ENCODE data around the gene LINGO4.

LINGO4 gene

DNA sequence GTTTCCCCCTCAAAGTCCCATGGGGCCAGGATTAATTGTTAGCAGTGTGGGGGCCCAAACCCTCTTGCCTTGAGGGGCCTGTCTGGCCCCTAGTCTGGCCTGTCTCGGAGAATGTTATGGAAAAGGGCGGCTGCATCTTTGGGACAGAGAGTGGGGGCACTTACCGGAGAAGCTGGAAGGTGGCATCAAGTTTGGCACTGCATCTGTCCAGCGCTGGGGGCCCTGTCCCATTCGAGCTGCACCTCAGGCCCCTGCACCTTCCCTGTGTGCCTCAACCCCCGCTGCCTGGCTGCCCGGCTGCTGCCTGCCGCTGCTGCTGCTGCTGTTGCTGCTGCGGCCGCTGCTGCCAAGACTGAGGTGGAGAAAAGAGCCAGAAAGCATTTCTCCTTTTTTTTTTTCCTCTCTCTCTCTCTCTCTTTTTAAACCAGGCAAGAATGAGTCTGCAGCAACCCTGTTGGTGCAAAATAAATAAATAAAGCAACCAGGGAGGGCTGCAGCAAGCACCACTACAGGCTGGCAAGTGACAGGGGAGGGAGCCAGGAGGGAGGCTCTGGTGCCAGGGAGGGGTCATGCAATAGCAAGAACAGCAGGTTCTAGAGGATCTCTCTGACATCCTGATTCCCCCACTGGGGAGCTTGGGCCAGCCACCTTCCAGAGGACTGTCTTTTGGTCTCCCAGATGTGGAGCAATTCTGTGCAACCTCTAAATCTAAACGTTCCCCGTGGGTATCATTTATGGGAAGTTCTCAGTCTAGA, at the start of gene LINGO4:
TSS of gene LINGO4 (minus strand) at position 354 of the 755 bp plus-strand sequence. CDS start 2,715 bp downstream, outside the sequence.
- no peak for DNase-seq

DNA sequence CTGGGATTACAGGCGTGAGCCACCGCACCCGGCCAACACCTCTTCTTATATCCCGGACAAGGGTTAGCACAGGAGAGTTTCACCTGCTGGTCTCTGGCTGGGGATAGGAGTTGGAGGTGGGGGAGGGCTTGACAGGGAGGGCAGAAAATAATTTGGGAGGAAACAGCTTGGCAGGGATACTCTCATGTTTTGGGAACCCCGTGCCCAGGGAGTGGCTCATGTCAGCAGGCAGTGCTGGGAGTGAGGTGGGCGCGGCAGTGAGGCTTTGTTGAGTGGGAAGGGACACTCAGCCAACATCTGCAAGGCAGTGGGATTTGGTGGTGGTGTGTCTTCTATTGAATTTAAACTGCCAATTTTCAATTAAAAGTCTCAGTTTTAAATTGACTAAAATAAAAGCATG, 49.4 kb upstream of the LINGO4 start:
- DNase-seq = no peak

GRCh38 chr1:151853411-151853943, 48.3 kb upstream of the LINGO4 start, which contains the start of gene THEM5:
TSS of gene THEM5 (minus strand) at chr1:151853712. CDS start at chr1:151853565, 147 bp downstream.
- no peak for DNase-seq

- no peak for DNase-seq
Measured at GRCh38 chr1:151852733-151853132, 47.5 kb upstream of the LINGO4 start.

DNA sequence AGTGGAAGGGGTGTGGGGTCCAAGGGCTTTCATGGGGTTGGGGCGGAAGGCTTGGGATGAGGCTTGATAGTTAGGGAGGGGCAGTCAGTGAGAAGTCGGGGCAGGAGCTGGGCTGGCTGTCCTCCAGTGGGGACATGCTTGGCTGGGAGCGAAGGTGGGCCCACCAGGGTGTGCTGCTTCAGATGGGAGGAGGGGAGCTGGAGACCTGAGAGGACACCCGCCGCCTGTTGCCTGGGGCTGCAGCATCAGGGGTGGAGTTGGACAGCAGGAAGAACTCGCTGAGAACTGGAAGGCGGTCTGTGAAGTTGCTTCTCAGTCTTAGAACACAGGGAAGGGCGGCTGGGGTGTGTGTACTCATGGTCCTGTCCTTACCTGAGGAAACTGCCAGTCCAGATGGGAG, 46.7 kb upstream of the LINGO4 start:
- no peak for DNase-seq

- DNase-seq = no peak
Measured at GRCh38 chr1:151849871-151850270, 44.7 kb upstream of the LINGO4 start.

GRCh38 chr1:151849126-151849525, 43.9 kb upstream of the LINGO4 start:
- peak; percentile 14 for DNase-seq

DNA sequence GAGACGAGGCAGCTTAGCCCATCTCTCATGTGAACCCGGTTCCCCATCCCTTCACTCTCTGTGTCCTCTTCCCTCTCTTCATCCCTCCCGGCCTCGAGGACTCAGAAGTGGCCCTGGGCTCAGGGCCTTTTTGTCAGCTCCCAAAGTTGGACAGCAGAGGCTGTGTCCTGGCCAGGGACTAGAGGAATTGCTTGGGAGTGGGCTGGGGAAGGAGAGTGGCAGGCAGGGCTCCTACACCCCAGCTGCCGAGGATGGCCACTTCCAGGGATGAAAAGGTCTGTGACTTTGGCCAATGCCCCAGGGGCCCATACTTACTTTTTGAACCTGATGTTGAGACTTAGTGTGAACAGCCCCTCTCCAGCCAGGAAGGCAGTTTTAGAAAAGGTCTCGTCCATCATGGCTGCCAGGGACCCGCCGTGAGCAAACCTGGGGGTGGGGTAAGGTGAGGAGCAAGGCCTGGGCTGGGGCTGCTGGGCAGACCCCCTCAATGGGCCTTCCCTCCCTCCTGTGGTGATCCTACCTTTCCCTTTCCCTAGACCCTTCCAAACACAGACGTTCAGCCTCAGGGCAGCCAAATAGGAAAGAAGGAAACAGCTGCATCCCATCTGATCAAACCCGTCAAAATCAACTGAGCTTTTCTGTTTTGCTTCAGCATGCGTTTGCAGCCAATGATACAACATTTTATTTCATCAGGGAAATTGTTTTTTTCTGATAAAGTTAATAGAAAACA, 42.8 kb upstream of the LINGO4 start:
- peak; percentile 24 for DNase-seq

DNA sequence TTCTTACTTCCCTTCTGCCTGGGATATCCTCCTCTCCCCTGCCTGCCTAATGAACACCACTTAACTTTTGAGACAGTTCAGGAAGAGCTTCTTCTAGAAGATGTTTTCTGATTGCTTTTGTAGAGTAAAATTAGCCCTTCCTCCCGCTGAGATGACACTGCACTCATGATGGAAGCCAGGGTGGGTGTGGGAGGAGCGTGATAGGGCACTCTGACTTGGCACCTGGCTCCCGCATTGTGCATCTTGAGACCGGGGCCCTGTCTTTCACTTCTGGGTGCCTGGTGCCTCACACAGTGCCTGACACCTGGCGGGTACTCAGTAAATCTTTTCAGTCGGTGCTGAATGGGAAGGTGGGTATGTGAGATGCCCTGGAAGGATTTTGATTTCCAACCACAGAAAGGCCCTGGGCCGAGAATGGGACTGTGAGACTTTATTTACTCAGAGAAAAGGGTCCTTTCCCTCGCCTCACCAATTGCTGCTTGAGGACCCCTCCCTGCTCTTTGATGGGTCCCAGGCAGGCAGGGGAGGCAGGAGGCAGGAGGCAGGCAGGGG, 41.5 kb upstream of the LINGO4 start:
- peak; percentile 36 for DNase-seq

DNA sequence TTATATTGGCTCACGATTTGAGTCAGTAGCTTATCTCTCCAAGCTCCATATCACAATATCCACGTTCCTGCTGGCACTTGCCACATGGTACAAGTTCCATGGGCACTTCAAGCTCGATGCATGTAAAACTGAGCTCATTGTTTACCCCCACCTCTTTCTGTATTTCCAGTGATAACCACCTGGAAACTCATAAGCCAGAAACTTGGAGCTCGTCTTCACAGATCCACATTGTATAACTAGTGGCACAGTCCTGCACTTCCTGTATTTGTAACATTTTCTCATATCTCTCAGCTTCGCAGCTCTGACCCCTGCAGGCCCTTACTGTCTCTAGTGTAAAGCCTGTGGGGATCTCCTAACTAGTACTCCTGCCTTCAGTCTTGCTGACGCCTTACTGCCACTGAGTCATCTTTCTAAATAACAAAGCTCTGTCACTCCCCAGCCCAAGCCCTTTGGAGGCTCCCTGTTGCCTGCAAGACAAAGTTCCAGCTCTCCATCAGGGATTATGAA, 40.9 kb upstream of the LINGO4 start:
- peak; percentile 47 for DNase-seq

GRCh38 chr1:151843398-151843797, 38.2 kb upstream of the LINGO4 start:
- no peak for DNase-seq

DNA sequence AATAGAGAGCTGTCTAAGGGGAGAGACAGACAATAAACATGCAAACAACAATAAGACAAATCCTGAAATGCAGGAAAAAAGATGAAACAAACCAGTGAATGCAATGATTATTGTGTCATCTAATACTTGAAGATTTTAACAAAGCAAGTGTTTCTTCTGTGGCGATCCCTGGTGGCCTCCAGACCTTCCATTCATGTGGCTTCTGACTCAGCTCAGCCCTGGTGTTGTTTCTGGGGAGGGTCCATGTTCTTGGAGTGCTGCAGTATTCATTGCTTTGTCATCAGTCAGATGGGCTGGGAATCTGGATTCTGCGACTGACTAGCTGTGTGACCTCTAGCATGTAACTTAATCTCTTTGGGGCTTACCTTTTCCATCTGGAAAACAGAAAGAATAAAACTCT, 35.9 kb upstream of the LINGO4 start:
- DNase-seq = no peak

GRCh38 chr1:151840421-151840820, 35.2 kb upstream of the LINGO4 start:
- DNase-seq = no peak

DNA sequence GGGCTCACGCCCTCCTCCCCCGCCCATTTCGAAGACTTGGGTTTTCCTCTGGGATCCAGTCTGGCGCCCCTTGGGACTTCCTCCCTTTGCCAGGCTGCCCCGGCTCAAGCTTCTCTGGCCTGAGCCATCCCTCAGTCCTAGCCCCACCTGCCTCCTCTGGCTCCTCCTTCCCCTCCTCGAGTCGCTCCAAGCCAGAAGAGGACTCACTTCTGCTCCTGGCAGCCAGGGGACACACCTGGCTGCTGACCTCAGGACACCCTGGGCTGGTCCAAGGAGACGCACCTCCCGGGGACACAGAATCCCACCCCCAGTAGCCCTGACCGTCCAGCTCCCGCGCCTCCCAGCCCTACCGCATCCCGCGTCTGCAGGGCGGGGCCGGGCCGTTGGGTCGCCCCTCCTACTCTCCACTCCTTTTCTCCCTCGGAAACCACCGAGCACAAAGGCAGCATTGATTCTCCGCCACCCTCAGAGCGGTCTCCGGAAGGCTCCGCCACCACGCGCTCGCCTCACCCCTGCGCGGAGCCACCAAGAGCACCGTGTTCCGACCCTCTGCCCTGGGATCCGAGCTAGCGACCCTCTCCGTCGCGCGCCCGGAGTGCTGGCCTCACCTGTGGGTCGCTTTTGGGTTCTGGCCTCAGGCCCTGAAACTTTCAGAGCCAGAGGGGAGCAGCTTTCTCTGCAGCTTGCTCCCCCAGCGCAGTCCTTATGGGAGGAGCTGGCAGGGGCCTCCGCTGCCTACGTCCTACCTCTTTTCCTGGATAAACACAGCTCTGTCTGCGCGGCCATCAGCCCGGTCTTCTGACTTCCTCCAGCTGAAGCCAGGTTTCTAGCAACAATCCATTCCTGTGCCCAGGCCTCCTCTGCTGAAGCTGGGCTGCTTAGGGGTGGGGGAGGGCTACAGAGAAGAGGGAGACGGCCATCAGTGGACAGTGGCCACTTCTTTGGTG, 34.5 kb upstream of the LINGO4 start, which contains the start of gene C2CD4D:
TSS of gene C2CD4D (minus strand) at position 364 of the 947 bp plus-strand sequence. CDS start 831 bp downstream, outside the sequence.
- DNase-seq = peak; percentile 80

- no peak for DNase-seq
Measured at GRCh38 chr1:151839082-151839412, 33.8 kb upstream of the LINGO4 start.

- peak; percentile 63 for DNase-seq
Measured at GRCh38 chr1:151838222-151839081, 33.2 kb upstream of the LINGO4 start.

GRCh38 chr1:151837884-151838221, 32.6 kb upstream of the LINGO4 start:
- DNase-seq = no peak

DNA sequence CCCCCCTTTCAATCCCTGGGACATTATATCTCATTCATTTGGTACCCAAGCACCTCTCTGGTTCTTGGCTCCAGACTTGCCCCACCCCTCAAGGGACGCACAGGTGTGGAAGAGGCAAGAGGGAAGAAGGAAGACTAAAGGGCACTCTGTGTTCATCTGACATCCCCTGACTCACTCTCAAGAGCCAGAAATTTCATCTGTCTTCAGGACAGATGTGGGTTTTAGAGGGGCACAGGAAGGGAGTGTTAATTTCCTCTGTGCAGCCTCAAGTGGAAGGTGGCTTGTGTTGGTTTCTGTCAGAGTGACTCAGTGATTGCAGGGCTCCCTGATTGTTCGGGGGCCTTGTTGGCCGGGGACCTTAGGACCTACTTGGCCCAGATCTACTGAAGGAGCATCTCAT, 32.0 kb upstream of the LINGO4 start:
- peak; percentile 57 for DNase-seq

DNA sequence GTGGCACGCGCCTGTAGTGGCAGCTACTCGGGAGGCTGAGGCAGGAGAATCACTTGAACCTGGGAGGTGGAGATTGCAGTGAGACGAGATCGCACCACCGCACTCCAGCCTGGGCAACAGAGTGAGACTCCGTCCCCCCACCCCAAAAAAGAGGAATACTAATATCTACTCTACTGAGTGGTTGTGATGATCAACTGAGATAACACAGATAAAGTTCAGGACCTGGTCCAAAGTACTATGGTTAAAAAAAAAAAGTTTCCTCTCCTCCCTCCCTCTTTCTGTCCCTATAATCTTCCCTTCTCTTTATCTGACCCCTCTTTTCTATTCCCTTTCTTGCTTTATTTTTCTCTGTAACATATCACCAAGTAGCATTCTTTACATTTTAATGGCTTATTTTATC, 30.4 kb upstream of the LINGO4 start:
- no peak for DNase-seq

DNA sequence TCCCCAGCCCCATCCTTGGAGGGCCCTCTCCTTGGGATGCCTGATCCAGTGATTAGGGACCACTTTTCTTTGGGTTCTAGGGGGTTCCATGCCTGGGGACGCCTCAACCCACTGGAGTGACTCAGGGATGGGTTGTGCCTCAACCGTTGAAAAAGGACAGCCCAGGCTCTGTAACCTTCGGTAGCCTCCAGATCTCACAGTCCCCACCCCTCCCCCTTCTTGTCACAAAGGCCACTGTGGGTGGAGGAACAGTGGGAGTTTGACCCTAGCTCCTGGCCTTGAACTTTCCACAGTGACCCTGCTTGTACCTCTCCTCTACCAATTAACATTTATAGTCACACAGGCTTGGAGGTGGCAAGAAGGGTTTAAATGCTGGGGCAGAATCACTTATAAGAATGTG, 29.0 kb upstream of the LINGO4 start:
- DNase-seq = peak; percentile 40

DNA sequence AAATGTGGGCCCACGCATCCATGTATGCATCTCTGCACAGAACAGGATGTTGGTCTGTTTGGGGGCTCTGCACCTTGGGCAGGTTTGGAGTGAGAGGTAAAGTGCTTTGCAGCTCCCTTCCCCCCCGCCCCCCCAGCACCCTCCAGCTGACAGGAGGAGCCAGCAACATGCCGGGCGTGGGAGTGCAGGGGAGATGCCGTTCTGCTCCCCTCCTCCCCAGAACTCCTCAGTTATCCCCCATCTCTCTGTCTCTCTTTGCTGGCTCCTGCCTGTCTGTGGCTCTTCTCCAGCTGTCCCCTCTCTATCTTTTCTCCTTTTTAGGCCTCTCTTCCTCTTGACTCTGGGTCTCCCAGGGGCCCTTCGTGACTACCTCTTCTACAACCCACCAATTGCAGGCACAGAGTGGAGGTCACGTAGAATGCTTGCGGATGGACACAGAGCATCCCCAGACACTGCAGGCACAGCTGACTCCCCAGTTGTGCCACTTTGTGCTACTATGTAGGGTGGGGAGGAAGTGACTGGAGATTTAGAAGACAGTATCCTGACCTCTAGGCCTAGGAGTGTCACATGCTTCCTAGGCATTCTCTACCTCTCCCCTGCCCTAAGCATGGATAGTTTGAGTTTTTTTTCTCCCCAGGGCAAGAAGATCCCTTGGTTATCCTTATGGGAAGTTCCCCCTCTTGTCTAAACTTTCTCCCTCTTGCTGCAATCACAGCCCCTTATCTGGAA, 28.1 kb upstream of the LINGO4 start:
- no peak for DNase-seq

All from stimulated activated CD8-positive, alpha-beta memory T cell treated with anti-CD3 and anti-CD28 coated beads, Interleukin-4, amount 100 ng/mL, for 48 hours (primary cell).